Measurements from ENCODE around the gene DNAI2. TPM values are rescaled to one million over a fixed set of nuclear protein-coding genes. Genes with fewer than 3 reads are reported as not detected.

Gene DNAI2
- total RNA-seq, 1 donor from 2014 or later, result 0.21 TPM

DNA sequence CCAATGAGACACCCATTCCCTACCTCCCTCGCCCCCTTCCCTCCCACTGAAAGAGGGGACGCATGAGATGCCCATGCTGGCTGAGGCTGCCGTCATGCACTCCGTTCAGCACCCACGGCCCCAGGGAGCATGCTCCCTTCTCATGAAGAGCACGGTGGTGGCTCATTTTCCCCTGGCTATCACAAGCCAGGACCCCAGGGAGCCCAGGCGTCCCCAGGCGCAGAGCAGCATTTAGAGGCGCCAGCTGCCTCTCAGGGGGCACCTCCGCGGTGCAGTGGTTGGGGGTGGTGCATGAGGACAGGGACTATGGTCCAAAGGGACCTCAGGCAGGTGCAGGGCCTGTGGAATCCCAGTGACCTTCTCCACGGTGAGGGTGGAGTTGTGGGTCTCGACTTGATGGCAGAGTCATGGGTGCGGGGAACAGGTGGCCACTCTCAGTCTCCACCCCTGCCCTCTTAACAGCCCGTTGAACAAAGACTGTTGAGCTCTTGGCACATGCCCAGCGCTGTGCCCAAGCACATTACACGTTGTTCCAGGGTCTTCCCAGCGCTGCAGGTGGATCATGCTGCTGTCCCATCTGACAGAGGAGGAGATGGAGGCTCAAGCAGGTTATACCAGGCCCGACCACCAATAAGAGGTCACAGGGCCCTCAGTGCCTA, 65.6 kb downstream of the DNAI2 start:
- DNase-seq, result no peak

DNA sequence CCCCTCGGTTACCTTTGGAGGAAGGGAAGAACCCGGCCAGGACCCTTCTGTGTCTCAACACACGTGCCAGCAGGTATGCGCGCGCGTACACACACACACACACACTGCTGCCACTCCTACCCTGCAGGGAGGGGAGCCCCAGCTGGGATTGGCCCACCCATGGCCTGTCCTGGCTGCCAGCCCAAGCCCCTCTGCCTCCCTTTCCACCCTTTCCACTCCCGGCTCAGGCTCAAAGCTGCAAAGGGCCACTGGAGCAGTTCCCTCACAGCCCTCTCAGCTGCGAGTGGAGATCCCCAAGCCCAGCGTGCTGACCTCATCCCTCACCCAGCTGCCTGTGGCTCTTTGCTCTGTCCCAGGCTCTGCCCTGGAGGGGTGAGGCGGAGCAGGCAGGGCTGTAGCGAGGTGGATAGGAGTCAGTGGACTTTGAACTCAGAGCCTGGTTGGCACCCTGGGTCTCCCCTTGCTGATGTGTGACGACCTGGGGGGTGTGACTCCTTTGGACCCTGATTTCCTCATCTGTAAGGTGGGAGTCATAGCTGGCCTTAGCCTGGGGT, 66.5 kb downstream of the DNAI2 start:
- DNase-seq, result peak; percentile 47

DNA sequence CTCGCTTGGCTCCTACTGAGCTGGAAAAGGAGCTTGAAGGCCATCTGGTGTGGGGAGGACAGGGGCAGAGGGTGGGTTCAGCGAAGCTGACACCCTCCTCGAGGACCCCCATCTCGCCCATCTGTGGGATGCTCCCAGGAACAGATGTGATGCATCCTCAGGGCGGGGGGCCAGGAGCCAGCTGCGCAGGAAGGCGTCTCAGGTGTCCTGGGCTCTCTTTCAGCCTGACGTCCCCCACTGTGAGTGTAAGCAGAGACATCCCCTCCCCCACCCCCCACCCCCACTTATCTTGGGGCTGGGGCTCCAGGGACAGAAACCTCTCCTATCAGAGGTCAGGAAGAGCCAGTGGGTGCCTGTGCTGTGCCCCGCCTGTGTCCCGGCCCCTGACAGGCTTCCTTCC, 68.2 kb downstream of the DNAI2 start:
- DNase-seq, result no peak

DNA sequence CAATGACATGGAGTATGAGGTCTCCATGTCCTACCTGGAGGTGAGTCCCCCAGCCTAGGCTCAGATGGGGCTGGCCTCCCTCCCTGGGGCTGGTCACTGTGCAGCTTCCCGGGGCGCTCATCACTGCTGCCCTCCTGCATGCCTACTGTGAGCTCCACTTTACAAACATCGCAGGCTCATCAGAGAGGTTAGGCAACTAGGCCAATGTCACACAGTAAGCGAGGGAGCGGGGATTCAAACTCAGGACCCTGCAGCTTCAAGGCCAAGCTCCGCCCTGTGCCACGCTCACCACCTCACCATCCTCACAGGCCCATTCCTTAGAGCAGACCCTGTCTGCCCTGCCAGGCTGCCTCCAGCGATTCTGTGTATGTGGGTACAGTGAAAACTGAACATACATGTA, 69.1 kb downstream of the DNAI2 start:
- no peak for DNase-seq

DNA sequence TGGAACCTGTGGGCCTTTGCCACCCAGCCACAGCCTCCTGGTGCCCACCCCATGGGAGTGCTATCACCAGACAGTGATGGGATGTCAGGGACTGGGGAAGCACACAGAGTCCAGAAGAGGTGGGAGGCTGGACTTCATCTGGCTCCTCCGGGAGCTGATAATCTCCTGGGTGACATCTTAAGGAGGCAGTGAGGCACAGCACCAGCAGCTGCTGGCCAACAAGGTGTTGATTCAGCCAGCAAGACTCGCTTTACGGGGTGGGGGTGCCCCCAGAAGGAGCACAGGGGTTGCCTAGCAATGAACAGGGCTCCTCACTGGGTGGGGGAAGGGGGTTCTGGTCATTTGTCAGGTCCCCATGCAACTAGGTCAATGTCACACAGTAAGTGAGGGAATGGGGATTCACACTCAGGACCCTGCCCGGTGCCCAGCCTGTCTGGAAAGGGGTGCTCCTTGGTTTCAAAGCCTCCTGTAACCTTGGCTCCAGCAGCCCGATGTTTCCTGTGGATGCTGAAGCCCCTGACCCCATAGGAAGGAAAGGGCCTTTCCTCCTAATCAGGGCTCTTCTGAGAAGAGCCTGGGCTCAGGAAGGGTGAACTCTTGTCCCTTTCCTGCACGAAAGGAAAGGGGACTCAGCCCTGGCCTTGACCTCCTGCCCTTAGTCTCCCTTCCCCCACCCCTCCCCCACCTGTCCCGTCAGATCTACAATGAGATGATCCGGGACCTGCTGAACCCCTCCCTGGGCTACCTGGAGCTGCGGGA, 69.7 kb downstream of the DNAI2 start:
- DNase-seq, result no peak

DNA sequence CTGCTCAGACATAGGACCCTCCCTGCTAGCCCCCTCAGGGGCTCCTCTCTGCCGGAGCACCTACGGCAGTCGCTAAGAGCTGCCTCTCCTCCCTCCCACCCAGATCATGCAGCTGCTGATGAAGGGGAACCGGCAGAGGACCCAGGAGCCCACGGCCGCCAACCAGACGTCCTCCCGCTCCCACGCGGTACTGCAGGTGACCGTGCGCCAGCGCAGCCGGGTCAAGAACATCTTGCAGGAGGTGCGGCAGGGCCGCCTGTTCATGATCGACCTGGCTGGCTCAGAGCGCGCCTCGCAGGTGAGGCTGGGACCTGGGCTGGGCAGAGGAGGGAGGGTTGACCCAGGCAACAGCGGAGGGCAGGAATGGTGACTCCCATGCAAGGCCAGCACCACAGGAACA, 70.6 kb downstream of the DNAI2 start:
- DNase-seq, result no peak

GRCh38 chr17:74345433-74346241, 71.6 kb downstream of the DNAI2 start:
- DNase-seq, result no peak

DNA sequence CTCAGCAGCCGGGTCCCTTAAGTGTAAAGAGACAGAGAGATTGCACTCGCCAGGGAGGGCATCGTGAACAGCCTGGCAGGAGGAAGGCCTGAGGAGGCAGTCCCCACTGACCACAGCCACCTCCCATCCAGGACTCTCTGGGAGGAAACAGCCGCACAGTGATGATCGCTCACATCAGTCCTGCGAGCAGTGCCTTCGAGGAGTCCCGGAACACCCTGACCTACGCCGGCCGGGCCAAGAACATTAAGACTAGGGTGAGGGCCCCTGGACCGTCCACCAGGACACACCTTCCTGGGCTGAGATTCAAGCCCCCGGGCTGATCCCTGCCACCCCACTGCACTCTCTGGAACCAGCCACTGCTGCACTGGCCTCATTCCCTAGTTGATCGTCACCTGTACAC, 73.6 kb downstream of the DNAI2 start:
- no peak for DNase-seq

DNA sequence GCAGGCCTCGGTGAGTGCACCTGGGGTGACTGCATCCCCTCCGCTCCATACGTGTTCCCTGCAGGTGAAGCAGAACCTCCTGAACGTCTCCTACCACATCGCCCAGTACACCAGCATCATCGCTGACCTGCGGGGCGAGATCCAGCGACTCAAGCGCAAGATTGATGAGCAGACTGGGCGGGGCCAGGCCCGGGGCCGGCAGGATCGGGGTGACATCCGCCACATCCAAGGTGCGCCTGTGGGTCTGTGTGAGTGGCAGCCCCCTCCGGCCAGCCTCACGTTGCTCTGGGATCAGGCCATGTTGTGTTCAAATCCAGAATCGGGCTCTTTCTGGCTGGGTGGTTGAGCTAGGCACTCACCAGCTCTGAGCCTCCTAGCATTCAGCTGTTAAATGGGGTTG, 75.1 kb downstream of the DNAI2 start:
- DNase-seq, result no peak

GRCh38 chr17:74350486-74350885, 76.5 kb downstream of the DNAI2 start:
- DNase-seq, result no peak

DNA sequence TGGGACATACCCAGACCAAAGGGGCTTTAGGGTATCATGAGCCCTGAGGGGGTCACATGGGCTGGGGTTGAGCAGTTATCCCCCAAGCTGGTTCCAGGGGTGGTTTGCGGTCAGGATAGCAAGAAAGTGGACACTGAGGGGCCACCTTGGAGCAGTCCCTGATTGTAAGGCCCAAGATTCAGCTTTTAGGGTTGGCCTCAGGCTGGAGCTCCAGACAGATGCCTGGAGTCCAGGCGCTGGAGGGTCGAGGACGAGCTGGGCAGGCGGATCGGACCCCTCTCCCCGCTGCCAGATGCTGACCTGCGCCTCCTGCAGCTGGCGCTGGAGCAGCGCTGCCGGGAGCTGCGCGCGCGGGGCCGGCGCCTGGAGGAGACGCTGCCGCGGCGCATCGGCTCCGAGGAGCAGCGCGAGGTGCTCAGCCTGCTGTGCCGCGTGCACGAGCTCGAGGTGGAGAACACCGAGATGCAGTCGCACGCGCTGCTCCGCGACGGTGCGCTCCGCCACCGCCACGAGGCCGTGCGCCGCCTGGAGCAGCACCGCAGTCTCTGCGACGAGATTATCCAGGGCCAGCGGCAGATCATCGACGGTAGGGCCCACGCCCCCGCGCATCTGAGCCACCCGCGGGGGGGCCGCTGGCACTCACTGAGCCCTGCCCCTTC, 77.6 kb downstream of the DNAI2 start:
- DNase-seq, result peak; percentile 30

GRCh38 chr17:74353446-74354060, 79.5 kb downstream of the DNAI2 start:
- no peak for DNase-seq

- no peak for DNase-seq
Observed at GRCh38 chr17:74354123-74354522, 80.1 kb downstream of the DNAI2 start.

- DNase-seq, result no peak
Observed at GRCh38 chr17:74354561-74354960, 80.5 kb downstream of the DNAI2 start.

DNA sequence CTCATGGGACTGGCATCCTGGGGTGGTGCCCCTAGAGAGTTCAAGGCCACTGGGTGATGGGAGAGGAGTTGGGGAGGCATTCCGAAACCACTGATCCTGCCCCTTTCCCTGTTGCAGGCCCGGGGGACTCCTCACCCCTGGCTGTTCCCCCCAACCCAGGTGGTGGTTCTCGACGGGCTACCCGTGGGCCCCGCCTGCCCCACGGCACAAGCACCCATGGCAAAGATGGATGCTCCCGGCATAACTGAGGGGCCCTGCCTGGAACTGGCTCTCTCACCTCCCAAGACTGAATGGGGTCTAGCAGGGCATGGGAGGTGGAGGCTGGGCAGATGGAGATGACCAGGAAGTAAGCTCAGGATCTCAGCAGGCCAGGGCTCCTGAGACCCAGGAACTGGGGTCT, 81.0 kb downstream of the DNAI2 start:
- no peak for DNase-seq

DNA sequence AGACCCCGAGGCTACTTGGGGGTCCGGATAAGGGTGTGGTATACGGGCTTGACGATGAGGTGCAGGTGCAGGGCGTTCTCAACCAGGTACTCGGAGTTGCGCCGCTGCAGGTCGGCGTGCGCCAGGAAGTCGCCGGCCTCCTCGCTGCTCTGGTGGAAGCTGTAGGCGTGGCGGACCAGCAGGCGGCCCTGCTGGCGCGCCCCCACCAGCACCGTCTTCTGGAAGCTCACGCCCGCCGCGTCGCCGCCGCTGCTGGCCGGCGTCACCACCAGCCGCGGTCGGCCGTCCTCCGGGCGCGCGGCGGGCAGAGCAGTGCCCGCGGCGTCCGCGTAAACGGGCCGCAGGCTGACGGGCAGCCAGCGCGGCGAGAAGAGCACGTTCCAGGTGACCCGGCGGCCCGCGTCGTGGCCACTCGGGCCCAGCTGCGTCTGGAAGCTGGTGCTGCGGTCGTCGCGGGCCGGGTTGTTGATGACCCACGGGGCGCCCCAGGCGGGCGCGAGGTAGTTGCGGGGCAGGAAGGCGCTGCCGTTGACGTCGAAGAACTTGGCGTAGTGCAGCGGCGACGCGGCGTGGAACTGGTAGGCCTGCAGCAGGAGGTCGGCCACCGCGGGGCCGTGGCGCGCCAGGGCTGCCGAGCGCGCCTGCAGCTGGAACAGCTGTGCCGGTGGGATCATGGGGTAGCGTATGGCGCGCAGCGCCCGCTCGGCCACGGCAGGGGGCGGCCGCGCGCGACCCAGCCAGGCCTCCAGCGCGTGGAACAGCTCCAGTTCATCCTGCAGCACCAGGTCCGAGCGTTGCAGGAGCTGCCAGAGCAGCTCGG, 82.8 kb downstream of the DNAI2 start:
- peak; percentile 61 for DNase-seq

GRCh38 chr17:74357466-74357809, 83.4 kb downstream of the DNAI2 start:
- no peak for DNase-seq

DNA sequence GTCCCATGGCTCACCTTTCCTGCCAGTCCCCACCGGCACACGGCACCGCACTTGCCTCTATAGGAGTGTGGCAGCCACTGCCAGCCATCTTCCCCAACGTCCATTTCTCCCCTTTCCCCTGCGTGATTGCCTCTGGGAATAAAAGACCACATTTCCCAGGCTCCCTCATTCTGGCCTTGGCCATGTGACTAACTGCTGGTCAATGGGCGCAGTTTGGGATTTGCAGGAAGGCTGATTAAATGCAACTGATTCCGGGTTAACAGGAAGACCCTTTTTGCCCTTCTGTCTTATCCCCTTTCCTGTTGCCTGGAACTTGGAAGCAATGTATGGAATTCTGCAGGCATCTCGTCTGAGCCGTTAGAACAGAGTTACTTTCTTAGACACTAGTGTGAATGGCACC, 84.7 kb downstream of the DNAI2 start:
- no peak for DNase-seq

DNA sequence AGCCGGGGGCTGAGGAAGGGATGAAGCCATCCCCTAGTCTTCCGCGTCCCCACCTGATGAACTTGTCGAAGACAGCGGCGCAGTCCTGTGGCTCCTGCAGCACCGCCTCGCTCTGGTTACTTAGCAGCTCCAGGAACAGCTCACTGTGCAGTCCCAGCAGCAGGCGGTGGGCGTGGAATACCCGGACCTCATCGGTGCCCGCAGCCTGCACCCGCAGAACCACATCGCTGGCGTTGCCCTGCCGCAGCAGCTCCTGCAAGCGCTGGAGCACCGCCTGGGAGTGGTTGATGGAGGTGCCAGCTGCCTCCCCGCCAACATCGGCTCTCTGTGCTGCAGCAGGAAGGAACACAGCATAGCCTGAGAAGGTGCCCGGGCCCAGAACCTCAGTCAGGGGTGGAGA, 85.9 kb downstream of the DNAI2 start:
- DNase-seq, result no peak

- DNase-seq, result no peak
Observed at GRCh38 chr17:74360899-74361229, 86.8 kb downstream of the DNAI2 start.
